Measurements from ENCODE around the gene PRG2.

PRG2 gene

DNA sequence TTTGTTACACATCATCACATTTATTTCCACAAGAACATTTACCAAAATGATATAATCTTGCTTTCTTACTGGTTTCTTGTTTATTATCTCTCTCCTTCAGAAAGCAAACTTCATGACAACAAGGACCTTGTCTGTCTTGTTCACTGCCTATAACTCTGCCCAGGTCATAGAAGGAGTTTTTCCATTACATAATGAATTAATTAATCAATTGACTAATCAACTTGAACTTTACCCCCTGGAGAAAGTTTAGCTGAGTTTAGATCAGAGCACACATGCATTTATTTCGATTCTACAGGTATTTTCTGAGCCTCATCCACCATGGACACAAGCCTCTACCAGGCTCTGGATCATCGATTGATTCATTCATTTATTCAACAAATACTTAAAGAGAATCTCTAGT, 6.3 kb upstream of the PRG2 start:
- DNase-seq (ENCODE audit: low spot score): no peak

DNA sequence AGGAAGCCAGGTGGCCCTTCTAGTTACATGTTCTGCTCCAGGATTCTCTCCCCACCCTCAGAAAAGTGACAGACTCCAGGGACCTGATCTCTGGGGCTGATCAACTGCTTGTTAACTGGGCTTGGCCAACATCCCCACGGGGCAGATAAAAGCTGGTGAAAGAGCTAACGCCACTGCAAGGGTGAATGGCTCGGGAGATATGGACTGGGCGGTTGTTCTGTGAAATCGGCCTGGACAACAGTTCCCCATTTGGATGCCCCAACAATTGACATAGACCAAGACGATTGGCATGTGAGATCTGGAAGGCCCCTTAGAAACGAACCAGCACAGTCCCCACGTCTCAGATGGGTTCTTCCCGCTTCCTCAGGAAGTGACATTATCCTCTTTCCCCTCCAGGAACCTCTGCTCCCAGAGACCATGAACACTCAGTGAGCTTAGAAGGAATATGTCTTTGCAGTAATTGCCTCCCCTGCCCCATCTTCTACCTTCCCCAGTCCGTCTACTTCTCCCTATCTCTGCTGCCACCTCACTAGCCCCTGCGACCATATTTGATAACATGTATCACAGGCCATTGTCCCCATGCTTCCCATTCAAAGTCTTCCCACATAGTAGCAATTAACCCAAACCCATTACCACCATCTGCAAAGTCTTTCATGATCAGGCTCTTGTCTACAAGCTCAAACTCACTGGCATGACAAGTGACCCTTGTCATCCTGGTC, 5.6 kb upstream of the PRG2 start:
- DNase-seq (ENCODE audit: low spot score): no peak

DNA sequence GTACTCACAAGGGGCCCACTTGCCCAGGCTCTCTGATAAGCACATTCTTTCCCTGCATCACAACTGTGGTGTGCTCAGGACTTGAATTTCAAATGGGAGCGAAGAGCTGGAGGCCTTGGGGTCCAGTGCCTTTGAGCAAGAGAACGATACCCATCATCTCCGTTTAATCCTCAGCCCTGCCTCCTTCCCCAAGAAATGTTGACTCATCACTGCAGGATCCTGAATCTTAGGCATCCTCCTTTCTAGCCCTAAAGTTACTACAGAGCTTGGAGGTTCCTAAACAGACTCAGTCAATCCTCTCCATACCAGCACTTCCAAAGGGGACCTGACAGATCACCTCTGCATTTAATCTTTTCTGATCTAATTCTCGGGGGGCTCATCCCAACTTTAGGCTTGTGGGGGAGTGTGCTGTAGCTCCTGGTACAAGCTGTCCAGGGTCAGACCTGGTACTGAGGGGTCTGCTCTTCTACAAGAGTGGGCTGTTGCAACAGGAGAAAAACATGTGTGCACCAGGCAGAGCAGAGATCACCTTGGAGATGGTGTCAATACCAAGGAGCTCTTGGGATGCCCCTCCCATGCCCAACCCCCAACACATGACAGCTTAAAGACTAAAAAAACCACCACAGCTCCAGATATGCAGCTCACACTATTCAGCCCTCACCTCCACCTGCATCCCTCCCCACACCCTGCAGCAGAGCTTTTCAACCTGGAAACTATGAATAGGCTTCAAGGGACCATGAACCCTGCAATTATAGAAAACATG, 3.9 kb upstream of the PRG2 start:
- DNase-seq (ENCODE audit: low spot score): no peak

DNA sequence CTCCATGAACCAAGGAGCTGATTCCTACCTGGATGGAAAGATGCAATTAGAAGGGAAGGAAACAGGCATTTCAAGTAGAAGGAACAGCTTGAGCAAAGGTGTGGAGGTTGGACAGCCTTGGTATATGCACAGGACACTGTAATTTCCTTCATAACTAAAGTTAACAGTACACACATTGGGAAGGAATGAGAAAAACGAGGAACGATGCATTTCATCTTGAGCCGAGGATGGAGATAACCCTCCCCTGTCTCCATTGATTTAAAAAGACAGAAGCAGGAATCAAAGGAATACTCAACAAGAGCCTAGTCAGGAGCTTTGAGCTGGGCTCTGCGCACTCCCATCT, 2.3 kb upstream of the PRG2 start:
- no peak for DNase-seq (ENCODE audit: low spot score)

DNA sequence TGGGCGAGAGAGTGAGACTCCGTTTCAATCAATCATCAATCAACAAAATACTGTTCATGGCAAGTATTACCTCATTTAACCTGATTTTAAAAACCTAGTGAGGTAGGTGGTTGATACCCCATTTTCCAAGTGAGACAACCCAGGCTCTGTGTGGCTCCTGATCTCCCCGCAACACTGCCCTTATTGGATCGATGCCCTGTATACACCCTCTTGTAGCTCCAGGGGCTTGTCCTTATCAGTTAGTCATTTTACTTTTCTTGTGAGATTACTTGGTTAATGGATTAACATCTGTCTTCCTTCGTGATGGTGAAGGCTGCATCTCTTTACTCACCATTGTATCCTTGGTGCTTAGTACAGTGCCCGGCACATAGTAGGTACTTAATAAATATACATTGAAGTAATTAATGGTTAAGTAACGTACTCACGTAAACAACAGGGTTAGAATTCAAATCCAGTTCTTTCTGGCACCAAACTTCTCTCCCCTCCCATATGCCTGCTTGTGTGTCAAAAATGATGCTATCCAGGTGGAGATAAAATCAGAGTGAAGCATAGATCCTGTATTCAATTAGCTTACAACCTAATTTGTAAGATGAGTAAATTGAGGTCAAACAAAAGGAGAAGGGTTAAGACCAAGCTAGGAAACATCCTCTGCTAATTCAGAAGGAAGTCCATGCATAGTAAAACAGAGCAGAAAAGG, 1.8 kb upstream of the PRG2 start:
- no peak for DNase-seq (ENCODE audit: low spot score)

DNA sequence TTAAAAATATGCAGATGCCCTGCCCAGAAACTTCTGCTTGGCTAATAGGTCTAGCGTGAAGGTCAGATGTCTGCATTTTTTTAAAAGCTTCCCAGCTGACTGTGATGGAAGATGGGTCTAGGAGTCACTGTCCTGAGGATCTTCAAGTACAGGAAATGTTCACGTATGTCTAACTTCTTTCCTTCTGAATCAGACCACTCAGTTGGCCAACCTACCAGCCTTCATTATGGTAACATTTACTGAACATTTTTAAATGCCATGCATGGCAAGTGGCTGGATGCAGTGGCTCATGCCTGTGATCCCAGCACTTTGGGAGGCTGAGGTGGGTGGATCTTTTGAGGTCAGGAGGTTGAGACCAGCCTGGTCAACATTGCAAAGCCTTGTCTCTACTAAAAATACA, 1.1 kb upstream of the PRG2 start:
- DNase-seq (ENCODE audit: low spot score): no peak

DNA sequence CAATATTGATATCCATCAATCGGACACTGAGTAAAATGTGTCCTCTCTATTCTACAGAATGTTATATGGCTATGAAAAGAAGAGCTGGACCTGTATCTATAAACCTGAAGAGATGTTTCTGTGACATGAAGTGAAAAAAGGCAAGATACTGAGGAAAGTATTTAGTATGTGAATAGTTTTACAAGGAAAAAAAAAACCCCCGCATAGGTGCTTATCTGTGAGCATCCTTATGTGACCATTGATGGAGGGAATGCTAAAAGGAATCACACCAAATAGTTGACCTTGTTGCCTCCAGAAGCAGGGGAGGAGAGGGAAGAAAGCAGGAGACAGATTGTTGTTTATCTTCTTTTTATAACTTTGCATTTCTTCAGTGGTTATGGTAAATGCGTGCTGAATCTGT, 661 bp upstream of the PRG2 start:
- DNase-seq (ENCODE audit: low spot score): no peak

DNA sequence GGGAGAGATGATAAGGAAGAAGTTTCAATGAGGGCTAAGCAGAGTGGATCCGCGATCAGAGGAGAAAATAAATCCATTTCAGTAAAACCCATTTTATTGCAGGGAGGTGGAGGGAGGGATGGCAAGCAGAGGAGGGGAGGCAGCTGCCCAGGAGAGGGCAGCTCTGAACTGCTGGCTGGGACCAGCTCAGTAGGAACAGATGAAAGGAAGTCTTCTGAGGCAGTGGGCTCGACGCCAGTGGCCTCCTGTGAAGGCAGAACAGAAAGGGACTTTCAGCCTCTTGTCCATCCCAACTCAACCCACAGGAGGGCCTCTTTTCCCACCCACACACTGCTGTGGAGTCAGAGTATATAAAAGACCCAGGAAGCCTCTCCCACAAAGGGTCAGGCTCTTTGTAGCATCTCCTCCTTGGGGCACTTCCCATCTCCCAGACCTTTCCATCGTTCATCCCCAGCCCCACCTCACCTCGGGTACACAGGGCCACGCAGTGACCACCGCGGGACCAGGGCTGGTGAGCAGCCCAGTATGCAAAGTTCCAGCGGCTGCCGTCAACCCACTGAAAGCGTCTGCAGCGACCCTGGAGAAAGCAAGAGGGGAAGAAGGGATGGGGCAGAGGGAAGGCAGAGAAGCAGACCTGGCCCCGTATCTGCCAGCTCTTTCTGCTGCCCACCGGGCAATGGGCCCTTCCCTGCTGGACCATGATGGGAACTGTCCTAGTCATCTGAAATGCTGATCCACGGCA, 3.0 kb downstream of the PRG2 start:
- DNase-seq (ENCODE audit: low spot score): no peak

DNA sequence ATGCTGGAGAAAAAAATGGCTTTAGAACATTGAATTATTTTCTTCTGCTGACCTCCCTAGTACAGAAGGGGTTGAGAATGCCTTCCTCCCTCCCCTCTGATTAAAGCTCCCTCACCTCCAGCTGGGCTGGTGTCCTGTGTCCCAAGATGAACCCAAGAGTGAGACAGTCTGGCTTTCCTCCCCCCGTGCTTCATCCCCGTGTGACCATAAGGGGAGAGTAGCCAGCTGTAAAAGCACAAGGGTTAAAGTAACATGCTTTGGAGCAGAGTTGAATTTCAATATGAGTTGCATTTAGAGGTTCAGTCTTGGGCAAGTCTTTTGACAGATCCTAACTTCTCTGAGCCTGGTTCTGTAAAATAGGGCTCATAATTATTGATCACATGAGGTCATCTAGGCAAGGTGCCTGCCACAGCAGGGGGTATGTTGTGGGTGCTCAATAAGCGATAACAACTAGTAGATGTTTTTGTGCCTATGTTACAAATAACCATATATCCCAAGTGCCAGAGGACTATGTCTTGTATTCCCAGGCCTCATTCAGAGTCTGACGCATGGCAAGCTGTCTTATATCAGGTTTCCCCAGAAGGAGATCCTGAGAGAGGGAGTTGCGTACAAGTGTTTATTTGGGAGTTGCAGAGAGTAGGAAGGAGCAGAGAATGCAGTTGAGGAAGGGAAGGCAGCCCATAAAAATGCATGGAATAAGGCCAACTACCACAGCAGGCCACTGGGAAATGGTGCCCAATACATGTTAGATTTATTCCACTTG, 4.1 kb downstream of the PRG2 start:
- DNase-seq (ENCODE audit: low spot score): no peak

DNA sequence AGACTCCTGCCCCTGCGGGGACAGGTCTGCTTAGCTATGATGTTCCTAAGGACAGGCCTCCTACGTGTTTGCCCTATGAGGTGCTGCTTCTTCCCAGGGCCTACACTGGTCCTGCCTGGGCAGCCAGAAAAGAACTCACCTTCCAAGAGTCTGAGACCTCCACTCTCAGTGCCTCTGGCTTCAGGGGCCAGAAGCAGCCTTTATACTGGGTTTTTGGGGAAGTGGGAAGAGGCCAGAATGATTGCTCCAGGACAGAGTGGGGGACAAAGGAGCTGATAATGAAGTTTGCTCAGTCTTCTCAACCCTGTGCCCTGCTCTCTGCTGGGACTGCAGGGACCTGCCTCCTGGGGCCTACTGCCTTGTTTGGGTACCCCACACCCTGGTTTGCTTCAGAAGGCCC, 9.5 kb downstream of the PRG2 start, which contains the start of gene PRG3:
Gene PRG3 (minus strand): TSS at position 176 of the 400 bp plus-strand sequence. CDS start 442 bp downstream, outside the sequence.
- DNase-seq (ENCODE audit: low spot score): no peak

DNA sequence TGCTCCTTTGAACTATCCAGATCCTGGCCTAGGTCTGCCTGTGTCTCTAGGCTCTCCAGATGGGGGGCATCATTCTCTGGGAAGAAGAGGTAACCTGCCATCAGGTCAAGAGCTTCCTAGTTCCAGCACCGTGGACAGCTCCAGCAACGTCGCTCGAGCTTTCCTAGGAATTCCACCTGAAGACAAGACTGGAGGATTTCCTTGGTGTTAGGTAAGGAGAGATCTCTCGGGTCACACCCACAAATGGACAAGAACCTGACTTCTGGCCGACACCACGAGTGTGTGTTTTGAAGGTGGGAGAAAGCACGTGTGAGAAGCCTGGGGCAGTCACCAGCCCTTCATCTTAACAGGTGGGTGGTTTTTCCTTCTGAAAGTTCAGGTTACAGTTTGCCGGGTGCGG, 10.7 kb downstream of the PRG2 start:
- peak; percentile 9 for DNase-seq (ENCODE audit: low spot score)

DNA sequence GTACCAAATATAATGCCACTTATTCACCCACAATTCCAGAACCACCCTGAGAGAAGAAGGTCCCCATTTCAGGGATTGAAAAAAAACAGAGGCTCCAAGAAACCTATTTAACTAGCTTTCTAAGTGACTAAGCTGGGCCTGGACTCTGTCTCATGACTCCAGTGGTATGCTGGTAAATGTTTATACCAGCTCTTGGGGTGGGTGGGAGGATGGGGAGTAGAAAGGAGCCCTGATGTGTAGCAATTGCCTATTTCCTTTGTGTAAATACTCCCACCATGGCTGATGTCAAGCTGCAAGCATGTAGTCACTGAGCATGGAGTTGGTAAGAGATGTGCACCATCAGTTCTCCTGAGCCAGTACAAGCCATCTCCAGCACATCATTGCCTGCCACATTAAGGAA, 12.3 kb downstream of the PRG2 start:
- no peak for DNase-seq (ENCODE audit: low spot score)

DNA sequence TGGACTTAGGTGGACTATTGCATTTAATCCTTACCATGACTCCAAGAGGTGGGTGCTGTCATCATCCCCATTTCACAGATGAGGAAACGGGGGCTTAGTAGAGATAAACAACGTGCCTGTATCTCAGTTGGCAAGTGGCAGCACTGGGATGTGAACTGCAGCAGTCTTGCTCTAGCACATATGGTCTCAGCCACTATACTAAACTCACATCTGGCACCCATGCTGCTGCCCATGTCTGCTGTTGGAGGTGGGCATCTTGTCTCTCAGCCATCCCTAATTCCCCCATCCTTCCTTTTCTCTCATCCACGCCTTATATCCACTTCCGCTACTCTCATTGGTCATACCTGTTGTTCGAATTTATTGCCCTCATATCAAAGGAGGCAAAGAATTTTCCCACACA, 13.3 kb downstream of the PRG2 start:
- DNase-seq (ENCODE audit: low spot score): no peak

DNA sequence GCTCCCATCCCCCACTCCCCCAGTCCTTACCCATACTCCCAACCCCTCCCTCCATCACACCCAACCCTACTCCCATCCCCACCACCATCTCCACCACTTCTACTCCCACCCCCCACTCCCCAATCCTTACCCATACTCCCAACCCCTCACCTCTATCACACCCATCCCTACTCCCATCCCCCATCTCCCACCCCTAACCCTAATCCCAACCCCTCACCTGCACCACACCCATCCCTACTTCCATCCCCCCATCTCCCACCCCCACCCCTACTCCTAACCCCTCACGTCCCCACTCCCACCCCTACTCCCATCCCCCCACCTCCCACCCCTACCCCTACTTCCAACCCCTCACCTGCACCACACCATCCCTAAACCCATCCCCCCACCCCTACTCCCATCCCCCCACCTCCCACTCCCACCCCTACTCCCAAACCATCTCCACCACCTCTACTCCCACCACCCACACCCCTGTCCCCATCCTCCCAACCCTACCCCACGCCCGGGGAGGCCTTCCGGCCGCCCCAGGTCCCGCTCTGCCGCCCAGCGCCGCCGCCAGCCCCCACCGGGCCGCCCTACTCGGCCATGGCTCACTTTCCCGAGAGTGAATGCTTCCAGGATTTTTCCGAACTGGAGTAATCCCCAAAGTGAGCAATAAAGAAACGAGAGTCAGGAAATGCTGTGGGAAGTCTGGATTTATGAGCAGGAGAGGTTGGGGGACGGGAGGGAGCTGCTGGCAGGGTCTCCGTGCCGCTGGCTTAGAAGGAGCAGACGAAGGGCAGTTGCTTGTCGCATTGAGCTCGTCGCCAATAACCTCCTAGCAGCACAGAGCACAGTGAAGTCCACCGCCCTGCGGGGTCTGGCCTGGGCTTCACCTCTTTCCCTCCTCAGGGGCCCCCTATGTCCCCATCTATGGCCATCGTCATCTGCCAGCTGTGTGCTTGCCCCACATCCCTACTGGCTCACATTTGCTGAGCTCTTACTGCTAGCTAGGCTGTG, 14.1 kb downstream of the PRG2 start:
- DNase-seq (ENCODE audit: low spot score): no peak

DNA sequence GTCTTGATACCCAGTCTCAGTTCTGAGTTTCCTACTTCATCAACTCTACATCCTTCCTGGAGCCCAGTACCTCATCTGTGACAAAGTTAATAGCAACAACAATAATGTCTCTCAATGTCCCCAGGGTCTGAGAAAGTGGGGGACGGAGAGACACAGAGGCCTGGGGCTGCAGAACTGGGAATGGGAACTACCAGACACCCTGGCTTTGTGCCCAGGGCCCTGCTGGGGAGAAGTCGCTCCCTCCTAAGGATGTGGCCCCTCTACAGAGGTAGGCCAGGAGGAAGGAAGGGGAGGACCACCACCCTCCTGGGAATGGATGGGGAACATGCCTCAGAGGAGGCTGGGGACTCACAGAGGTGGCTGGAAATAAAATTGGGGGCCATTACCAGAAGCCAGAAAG, 15.0 kb downstream of the PRG2 start:
- no peak for DNase-seq (ENCODE audit: low spot score)

DNA sequence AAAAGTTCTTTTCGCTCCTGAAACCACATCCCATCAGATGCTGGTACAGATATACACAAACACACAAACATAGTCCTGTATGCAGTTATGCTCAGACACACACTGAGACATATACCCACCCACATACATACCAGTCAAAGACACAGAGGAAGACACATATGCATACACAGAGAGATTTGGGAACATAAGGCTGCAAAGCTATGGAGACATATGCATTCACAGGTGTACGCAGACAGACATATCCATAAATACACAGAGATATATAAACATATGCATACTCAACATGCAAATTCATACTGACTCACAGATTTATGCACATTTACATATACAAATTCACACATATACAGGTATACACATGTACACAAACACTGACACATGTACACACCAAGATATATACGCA, 15.5 kb downstream of the PRG2 start:
- DNase-seq (ENCODE audit: low spot score): no peak

DNA sequence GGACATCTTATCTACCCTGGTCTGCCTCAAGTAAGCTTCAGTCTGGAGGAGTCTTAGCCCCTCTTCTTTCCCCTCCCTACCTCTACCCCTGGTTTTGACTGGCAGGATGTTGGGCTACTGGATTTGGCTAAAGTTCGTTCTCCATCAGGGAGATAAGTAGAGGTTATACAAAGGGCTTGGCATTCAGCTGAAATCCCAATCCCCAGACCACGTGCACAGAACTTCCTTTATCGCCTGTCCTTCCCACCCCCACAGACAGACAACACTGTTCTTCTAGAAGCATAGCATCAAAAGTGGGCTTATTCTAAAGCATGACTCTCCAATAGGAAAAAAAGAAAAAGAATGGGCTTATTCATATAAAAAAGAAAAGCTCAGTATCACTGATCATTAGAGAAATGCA, 17.3 kb downstream of the PRG2 start:
- no peak for DNase-seq (ENCODE audit: low spot score)

DNA sequence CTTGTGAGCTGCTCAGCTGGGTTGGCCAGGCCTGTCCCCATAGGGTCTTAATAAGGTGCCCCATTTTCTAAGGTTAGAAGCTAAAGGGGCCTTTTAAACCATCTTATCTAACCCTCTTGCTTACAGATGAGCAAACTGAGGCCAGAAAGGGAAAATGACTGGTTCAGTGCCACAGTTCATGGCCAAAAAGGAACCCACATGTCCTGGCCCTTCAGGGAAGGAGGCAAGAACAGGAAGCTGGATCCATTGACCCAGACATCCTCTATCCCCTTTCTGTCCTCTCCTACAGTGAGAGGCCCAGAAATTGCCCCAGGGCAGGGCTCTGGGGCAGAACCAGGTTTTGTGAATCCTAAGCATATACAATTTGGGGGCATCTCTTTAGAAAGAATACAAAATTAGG, 19.5 kb downstream of the PRG2 start:
- no peak for DNase-seq (ENCODE audit: low spot score)

DNA sequence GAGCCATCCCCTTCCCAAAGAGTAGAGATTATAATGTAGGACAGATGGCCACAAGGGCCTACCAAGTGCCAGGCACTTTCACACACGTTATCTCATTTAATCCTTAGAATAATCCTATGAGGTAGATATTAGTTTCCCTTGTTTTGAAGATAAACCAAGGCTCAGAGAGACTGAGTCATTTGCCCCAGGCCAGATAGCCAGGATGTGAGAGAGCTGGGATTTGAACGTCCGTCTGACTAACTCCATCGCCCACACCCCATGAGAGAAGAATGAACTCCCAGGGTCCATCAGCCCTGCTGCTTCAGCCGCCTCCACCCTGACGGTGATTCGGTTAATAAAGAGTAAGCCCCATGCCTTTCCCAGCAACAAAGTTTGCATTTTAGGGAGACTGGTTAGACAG, 20.2 kb downstream of the PRG2 start:
- no peak for DNase-seq (ENCODE audit: low spot score)

DNA sequence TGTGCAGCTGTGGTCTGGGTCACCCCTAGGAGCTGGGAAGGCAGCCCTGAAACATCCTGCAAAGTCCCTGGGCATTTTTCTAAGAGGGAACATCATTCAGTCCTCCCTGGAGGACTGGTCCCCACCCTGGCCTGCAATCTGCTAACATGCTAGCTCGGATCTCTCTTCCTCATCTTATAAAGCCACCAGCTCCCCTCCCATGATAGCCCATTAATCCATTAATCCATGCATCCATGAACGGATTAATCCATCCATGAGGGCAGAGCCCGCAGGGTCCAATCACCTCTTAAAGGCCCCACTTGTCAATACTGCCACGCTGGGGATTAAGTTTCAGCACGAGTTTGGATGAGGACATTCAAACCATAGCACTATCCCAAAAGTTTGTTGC, 21.6 kb downstream of the PRG2 start:
- DNase-seq (ENCODE audit: low spot score): no peak

Measured in RKO (cell line).